GM19324 (cell line): ENCODE measurements around the gene RNF17.

Experiments
- ATAC-seq: cut with Tn5 transposase; IDR thresholded peaks from one replicate; pipeline ENCODE4 v1.9.1; 2021; ENCODE audit warnings: mild to moderate bottlenecking, moderate library complexity; ENCODE audit not compliant: unreplicated experiment, low FRiP score

The RNF17 gene

GRCh38 chr13:24927810-24928404 lies 163.9 kb downstream of the RNF17 start:
- ATAC-seq: no peak

GRCh38 chr13:24929196-24929595 lies 165.2 kb downstream of the RNF17 start:
- ATAC-seq: no peak
